Skin epidermis (tissue), 12 donors: Measurements from ENCODE around the gene PRR27.

Experiments
- H3K27ac ChIP-seq, 21 experiments: fragments of 200-600 bp; sonication (generic) in 11 of 21; one replicate each; pipeline ENCODE4 v1.5.0; 2020; ENCODE audit warnings: mild to moderate bottlenecking in 3 of 21, inconsistent platforms in 2 of 21, moderate library complexity in 2 of 21
- H3K4me3 ChIP-seq, 7 experiments: fragments of 200-600 bp; sonication (generic) in 2 of 7; one replicate each; pipeline ENCODE4 v1.5.0; 2020; ENCODE audit warnings: inconsistent platforms in 2 of 7, mild to moderate bottlenecking in 2 of 7, moderate library complexity in 1 of 7

Gene PRR27

DNA sequence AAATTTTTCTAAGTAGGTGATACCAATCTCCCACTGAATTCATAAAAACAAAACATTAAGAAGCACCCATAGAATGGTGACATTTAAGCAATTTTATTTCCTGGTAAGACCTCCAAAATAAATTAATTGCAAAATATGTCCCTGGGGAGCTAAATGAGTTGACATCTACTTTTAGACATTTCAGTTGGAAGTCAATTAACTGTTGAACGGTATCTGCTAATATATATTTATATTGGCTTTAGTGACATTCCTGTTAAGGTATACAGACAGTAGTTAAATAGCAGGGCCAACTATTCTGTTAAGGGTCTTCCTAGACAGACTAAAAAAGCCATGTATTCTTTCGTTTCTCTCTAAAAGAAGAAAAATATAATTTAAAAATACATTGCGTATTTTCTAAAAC, at the start of gene PRR27:
Gene PRR27, plus strand, starts transcription at position 301 of the 400 bp plus-strand sequence. CDS start 139 bp downstream, outside the sequence.
- H3K27ac ChIP-seq = no peak within 1 kb of the TSS
- no peak within 1 kb of the TSS for H3K4me3 ChIP-seq

- Histone ChIP-seq H3K4me3 (no peak overlapping the region), H3K27ac (no peak overlapping the region)
Observed at GRCh38 chr4:70110917-70111316, 43.1 kb upstream of the PRR27 start.

DNA sequence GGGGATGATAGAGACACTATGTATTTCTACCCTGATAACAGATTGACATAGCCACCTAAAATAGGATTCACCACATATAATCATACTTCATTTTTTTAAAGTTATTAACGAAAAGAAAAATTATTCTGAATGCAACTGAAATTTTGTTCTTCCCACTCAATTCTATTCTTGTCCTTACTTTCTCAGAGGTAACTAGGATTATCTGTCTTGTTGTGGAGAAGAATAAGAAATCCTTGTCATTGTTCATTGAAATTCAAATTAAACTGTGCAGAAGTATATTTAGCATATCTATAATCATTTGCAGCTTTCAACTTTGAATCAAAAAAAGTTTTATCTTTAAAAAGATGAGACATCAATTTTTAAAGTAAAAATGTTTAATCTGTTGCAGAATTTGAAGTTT, 40.4 kb upstream of the PRR27 start:
- no peak overlapping the region for H3K4me3 ChIP-seq

GRCh38 chr4:70114096-70114495, 39.9 kb upstream of the PRR27 start:
- no peak overlapping the region for H3K4me3 ChIP-seq
- H3K27ac ChIP-seq = no peak overlapping the region

More for the DNA sequence above, 40.4 kb upstream of the PRR27 start:
- no peak overlapping the region for H3K27ac ChIP-seq

GRCh38 chr4:70120323-70120722, 33.7 kb upstream of the PRR27 start:
- Histone ChIP-seq H3K4me3 (no peak overlapping the region), H3K27ac (no peak overlapping the region)

GRCh38 chr4:70133473-70133872, 20.6 kb upstream of the PRR27 start:
- H3K4me3 ChIP-seq = no peak overlapping the region

GRCh38 chr4:70138751-70139150, 15.3 kb upstream of the PRR27 start:
- Histone ChIP-seq H3K4me3 (no peak overlapping the region), H3K27ac (no peak overlapping the region)

More at GRCh38 chr4:70133473-70133872, 20.6 kb upstream of the PRR27 start:
- no peak overlapping the region for H3K27ac ChIP-seq

GRCh38 chr4:70151271-70151670, 2.8 kb upstream of the PRR27 start:
- no peak overlapping the region for H3K4me3 ChIP-seq
- H3K27ac ChIP-seq = no peak overlapping the region

- no peak overlapping the region for H3K4me3 ChIP-seq
- no peak overlapping the region for H3K27ac ChIP-seq
Observed at GRCh38 chr4:70152088-70152487, 1.9 kb upstream of the PRR27 start.

- H3K27ac ChIP-seq = no peak overlapping the region
- H3K4me3 ChIP-seq = no peak overlapping the region
Observed at GRCh38 chr4:70158576-70158975, 4.5 kb downstream of the PRR27 start.

- Histone ChIP-seq H3K4me3 (no peak overlapping the region), H3K27ac (no peak overlapping the region)
Observed at GRCh38 chr4:70177090-70177489, 23.1 kb downstream of the PRR27 start.

DNA sequence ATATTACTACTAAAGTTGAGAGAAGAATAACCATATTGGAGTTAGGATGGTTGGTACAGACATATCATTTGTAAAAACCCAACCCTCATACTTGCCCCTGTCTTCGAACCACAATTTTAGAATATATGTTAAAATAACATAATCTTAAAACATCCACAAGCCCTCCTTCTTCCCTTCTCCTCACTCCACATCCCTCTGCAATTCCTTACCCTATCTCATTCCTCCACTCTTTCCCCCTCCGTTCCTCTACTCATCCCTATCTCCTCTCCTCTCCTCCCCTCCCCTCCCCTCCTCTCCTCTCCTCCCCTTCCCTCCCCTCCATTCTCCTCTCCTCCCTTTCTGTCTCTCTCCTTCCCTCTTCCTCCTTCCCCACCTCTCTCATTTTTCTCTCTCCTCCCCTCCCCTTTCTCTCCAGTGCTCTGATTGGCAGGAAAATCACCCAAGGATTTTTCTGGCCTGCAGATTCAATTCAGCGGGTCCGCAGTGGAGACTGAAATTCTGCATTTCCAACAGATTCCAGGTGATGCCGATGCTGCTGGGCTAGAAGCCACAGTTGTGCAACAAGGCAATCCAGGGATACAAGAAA, 24.1 kb downstream of the PRR27 start:
- Histone ChIP-seq H3K27ac (no peak overlapping the region), H3K4me3 (no peak overlapping the region)

DNA sequence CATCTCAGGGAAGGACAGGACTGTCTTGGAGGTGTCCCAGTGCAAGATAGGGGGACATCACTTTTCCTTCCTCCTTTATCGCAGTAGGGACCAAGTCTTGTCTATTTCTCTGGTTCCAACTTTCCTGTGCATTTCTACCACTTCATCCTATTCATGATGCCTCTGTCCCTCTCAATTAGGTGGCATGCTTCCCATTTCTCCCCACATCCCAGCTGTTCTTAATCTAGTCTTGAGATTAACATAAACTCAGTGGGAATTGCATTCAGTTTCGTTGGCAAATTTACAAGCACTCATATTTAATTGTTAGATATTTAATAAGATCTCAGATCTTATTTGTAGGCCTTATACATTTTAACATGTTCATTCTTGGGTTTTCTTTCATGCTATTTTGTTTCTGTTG, 25.8 kb downstream of the PRR27 start:
- no peak overlapping the region for H3K27ac ChIP-seq
- no peak overlapping the region for H3K4me3 ChIP-seq

- no peak overlapping the region for H3K27ac ChIP-seq
- no peak overlapping the region for H3K4me3 ChIP-seq
Observed at GRCh38 chr4:70181864-70182263, 27.8 kb downstream of the PRR27 start.

- Histone ChIP-seq H3K27ac (no peak overlapping the region), H3K4me3 (no peak overlapping the region)
Observed at GRCh38 chr4:70182517-70183167, 28.6 kb downstream of the PRR27 start.

- Histone ChIP-seq H3K4me3 (no peak overlapping the region), H3K27ac (no peak overlapping the region)
Observed at GRCh38 chr4:70183168-70183939, 29.3 kb downstream of the PRR27 start.

DNA sequence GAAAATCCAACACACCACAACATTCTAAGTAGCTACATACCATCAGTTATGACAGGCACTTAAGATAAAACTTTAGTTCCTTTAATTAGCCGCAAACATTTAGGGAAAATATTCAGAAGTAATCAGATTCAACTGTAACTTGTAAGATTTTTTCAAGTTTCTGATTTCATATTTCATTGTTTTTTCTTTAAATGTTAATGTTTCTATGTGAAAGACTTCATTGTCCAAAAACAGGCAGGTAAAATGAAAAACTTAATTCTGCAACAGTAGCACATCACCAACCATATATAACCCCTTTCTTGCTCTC, 29.9 kb downstream of the PRR27 start:
- H3K27ac ChIP-seq = no peak overlapping the region
- no peak overlapping the region for H3K4me3 ChIP-seq

DNA sequence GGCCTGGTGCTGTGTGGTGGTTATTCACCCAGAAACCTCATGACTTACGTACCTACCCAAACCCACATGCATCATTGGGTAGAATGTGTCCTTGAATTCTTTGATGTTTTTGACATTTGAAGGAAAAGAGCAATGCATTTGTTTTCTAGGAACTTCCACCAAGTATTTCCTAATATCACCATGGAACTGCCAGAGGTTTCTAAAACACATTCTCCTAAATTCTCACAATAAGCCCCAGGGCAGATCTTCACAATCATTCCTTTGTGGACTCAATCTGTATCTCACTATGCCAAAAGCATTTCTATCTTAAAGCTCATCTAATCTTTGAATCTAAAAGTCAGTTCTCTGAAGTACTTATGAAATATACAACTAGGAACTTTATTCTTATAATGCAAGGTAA, 33.2 kb downstream of the PRR27 start:
- Histone ChIP-seq H3K4me3 (no peak overlapping the region), H3K27ac (no peak overlapping the region)

- no peak overlapping the region for H3K4me3 ChIP-seq
- H3K27ac ChIP-seq = no peak overlapping the region
Observed at GRCh38 chr4:70190579-70190978, 36.5 kb downstream of the PRR27 start.

DNA sequence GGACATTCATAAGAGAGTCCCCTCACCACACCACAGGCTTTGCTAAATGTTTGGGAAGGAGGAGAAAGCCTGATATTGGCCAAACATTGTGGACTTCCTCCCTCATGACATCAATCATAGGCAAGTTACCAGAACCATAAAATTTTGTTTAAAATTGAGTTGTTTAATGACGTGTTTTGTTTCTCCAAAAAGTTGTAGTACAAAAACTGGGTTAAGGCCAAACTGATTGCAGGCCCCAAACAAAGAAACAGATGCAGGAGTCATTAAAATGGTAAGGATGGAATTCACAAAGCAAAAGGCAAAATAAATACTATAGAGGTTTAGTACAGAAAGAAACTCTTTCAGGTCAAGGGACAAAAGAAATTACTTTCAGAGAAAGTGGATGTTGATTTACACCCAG, 37.6 kb downstream of the PRR27 start:
- Histone ChIP-seq H3K27ac (no peak overlapping the region), H3K4me3 (no peak overlapping the region)

DNA sequence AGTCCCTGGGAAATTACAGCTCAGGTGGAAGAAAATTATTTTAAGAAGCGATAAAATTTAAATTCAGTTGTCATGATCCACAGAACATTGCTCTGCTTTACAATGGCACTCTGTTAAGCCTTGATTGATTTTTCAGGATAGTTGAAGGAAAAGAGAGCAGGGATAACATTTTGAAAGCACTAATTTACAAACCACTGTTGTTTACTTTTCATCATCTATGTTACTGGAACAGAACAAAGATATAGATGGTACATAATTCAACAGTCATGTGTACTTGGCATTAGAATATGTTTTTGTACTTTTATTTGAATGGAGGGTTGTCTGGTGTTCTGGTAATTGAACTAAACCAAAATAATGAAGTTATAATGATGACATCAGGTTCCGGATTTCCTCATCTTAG, 38.9 kb downstream of the PRR27 start:
- no peak overlapping the region for H3K27ac ChIP-seq
- H3K4me3 ChIP-seq = no peak overlapping the region
